GM19395 (cell line): ENCODE results near the gene ACTA1.
"Not testable (repeated sequence)": the region's sequence is repeated elsewhere in the genome, so short reads cannot be mapped to it uniquely, and the experiment has no call there.

ENCODE experiments used
- ATAC-seq: cut with Tn5 transposase; IDR thresholded peaks from one replicate; pipeline ENCODE4 v1.9.1; 2021; ENCODE audit warnings: mild to moderate bottlenecking, moderate library complexity; ENCODE audit not compliant: unreplicated experiment

ACTA1 gene

GRCh38 chr1:229434005-229434640, at the start of gene ACTA1:
Gene ACTA1 (minus strand): TSS chr1:229434094. CDS start chr1:229433115, 979 bp downstream.
- ATAC-seq = no peak

GRCh38 chr1:229482511-229482910, 48.6 kb upstream of the ACTA1 start:
- no peak for ATAC-seq

- ATAC-seq = no peak
Measured at GRCh38 chr1:229480495-229480894, 46.6 kb upstream of the ACTA1 start.

GRCh38 chr1:229479660-229480399, 45.9 kb upstream of the ACTA1 start:
- peak; percentile 78 for ATAC-seq

GRCh38 chr1:229478852-229479251, 45.0 kb upstream of the ACTA1 start:
- peak; percentile 74 for ATAC-seq

GRCh38 chr1:229475859-229476258, 42.0 kb upstream of the ACTA1 start:
- ATAC-seq = not testable (repeated sequence)

- no peak for ATAC-seq
Measured at GRCh38 chr1:229474509-229474908, 40.6 kb upstream of the ACTA1 start.

- ATAC-seq = no peak
Measured at GRCh38 chr1:229471175-229471574, 37.3 kb upstream of the ACTA1 start.

- no peak for ATAC-seq
Measured at GRCh38 chr1:229470406-229471043, 36.6 kb upstream of the ACTA1 start.

- no peak for ATAC-seq
Measured at GRCh38 chr1:229466887-229467286, 33.0 kb upstream of the ACTA1 start.

- no peak for ATAC-seq
Measured at GRCh38 chr1:229464672-229465071, 30.8 kb upstream of the ACTA1 start.

GRCh38 chr1:229461032-229461668, 27.3 kb upstream of the ACTA1 start:
- ATAC-seq = no peak

- no peak for ATAC-seq
Measured at GRCh38 chr1:229459815-229460214, 25.9 kb upstream of the ACTA1 start.

- no peak for ATAC-seq
Measured at GRCh38 chr1:229457436-229457835, 23.5 kb upstream of the ACTA1 start.

- ATAC-seq = no peak
Measured at GRCh38 chr1:229456016-229456415, 22.1 kb upstream of the ACTA1 start.

- ATAC-seq = no peak
Measured at GRCh38 chr1:229454056-229454455, 20.2 kb upstream of the ACTA1 start.

- ATAC-seq = no peak
Measured at GRCh38 chr1:229452956-229453801, 19.3 kb upstream of the ACTA1 start.

GRCh38 chr1:229448845-229449244, 15.0 kb upstream of the ACTA1 start:
- no peak for ATAC-seq

GRCh38 chr1:229448354-229448753, 14.5 kb upstream of the ACTA1 start:
- ATAC-seq = no peak

- no peak for ATAC-seq
Measured at GRCh38 chr1:229447809-229448252, 13.9 kb upstream of the ACTA1 start.

- no peak for ATAC-seq
Measured at GRCh38 chr1:229445828-229446227, 11.9 kb upstream of the ACTA1 start.
